Skeletal muscle tissue (tissue), 4 donors: ENCODE measurements around the gene ITPA. TPM values are rescaled to one million over a fixed set of nuclear protein-coding genes. Genes with fewer than 3 reads are reported as not detected.

Experiments
- H3K27ac ChIP-seq: one replicate; pipeline ENCODE4 v1.7.0; 2013; ENCODE audit warnings: mild to moderate bottlenecking, low read depth, low read length, inconsistent platforms
- H3K27me3 ChIP-seq, 3 donors: one replicate each; pipeline ENCODE4 v1.7.0; 2013; ENCODE audit warnings: low read length in 3 of 3; ENCODE audit not compliant: control insufficient read depth in 3 of 3, insufficient read depth in 3 of 3
- H3K36me3 ChIP-seq, 3 donors: one replicate each; pipeline ENCODE4 v1.7.0; 2013; ENCODE audit warnings: low read length in 3 of 3; ENCODE audit not compliant: control insufficient read depth in 3 of 3, insufficient read depth in 3 of 3
- H3K4me1 ChIP-seq, 3 donors: one replicate each; pipeline ENCODE4 v1.7.0; 2013; ENCODE audit warnings: low read length in 3 of 3, mild to moderate bottlenecking in 3 of 3; ENCODE audit not compliant: control insufficient read depth in 3 of 3, insufficient read depth in 3 of 3
- H3K4me3 ChIP-seq, 3 donors: one replicate each; pipeline ENCODE4 v1.7.0; 2013; ENCODE audit warnings: low read length in 3 of 3
- H3K9ac ChIP-seq, 3 donors: one replicate each; pipeline ENCODE4 v1.7.0; 2013; ENCODE audit warnings: low read length in 3 of 3, mild to moderate bottlenecking in 3 of 3, moderate library complexity in 2 of 3, low read depth in 1 of 3
- H3K9me3 ChIP-seq, 3 donors: one replicate each; pipeline ENCODE4 v1.7.0; 2013; ENCODE audit warnings: low read length in 3 of 3; ENCODE audit not compliant: control insufficient read depth in 3 of 3
- total RNA-seq: library from RNA; depleted of rRNA; stranded (reverse); fragments of >200 nt; gene quantifications from one replicate; pipeline ENCODE4 v1.2.3, GENCODE V29; 2014
- donor health status: Osteomylitis.

The ITPA gene
- total RNA-seq, 1 donor from 2014 or later = 42.8 TPM

- peaks cover 18 to 31% (median 25%) of the 10 kb centered on the region in 3 donors for H3K4me1 ChIP-seq
- H3K9me3 ChIP-seq = no peaks in the 10 kb centered on the region
- H3K27me3 ChIP-seq = no peaks in the 10 kb centered on the region
- H3K36me3 ChIP-seq = peaks cover 14 to 26% (median 22%) of the 10 kb centered on the region in 3 donors
- peak overlapping the region in 1 of 3 donors; percentile 45 for H3K9ac ChIP-seq
- no peak overlapping the region for H3K27ac ChIP-seq
- H3K4me3 ChIP-seq = no peak overlapping the region
Measured at GRCh38 chr20:3218307-3218988, 9.2 kb downstream of the ITPA start.

DNA sequence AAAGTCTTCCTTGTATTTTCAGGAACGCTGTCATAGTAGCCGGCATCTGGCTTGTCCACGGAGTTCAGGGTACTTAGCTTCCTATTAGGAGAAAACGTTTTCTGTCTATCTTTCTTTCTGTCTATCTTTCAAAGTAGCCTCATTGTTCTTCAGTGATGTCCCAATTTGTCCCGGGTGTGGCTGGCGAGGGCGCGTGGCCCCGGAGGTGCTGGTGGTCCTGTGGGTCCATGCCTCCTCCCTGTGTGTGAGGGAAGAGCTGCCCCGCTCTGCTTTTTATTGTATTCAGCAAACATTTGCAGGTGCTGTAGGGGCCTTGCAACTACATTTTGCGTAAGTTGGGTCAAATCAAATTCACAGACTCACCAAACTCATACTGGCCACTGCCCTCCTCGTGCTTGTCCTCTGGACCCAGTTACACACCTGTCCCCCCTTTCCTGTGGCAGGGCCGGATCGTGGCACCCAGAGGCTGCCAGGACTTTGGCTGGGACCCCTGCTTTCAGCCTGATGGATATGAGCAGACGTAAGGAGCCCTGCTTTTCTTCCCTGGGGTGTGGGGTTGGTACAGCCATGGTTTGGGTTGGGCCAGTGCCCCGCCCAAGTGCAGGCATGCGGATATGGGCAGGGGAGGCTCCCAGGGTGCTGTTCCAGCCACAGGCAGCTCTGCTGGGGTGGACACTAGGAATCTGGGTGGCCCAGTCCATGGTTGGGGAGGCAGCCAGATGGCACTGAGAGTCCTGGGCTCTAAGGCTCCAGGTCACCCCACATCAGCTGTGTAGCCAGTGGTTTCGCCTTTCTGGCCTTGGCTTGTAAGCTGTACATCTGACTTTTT lies 12.3 kb downstream of the ITPA start:
- peaks cover 5 to 12% (median 5%) of the 10 kb centered on the region in 3 donors for H3K36me3 ChIP-seq
- peak overlapping the region; percentile 14 to 66 (median 54) for H3K9ac ChIP-seq
- peak overlapping the region; percentile 76 for H3K27ac ChIP-seq

GRCh38 chr20:3222635-3223600 lies 13.6 kb downstream of the ITPA start:
- Histone ChIP-seq H3K27me3 (no peaks in the 10 kb centered on the region), H3K4me3 (peak overlapping the region in 1 of 3 donors; percentile 29), H3K4me1 (peaks cover 25 to 37% (median 31%) of the 10 kb centered on the region in 3 donors), H3K9ac (peak overlapping the region in 2 of 3 donors; percentile 64 to 66), H3K36me3 (peaks cover 5 to 14% (median 5%) of the 10 kb centered on the region in 3 donors), H3K27ac (peak overlapping the region; percentile 67), H3K9me3 (no peaks in the 10 kb centered on the region)

More for the DNA sequence above, 12.3 kb downstream of the ITPA start:
- H3K4me1 ChIP-seq = peaks cover 25 to 37% (median 31%) of the 10 kb centered on the region in 3 donors
- no peaks in the 10 kb centered on the region for H3K9me3 ChIP-seq
- no peaks in the 10 kb centered on the region for H3K27me3 ChIP-seq
- H3K4me3 ChIP-seq = peak overlapping the region in 1 of 3 donors; percentile 41

DNA sequence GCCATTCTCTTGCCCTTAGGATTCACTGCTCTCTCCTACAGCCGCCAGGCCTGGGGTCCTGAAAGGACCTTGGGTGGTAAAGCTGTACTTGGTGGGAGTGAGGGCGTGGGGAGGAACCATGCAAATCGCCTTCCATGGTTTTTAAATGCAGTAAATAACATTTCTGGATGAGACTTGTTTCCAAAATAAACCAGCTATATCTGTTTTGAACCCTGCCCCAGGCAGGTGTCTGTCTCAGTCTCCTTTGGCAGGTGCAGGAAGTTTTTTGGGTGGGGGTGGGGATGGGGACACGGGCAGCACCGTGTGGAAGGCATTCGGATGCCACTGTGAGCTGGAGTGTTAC lies 14.3 kb downstream of the ITPA start:
- H3K36me3 ChIP-seq = peaks cover 5 to 14% (median 5%) of the 10 kb centered on the region in 3 donors
- H3K4me1 ChIP-seq = peaks cover 24 to 31% (median 28%) of the 10 kb centered on the region in 3 donors
- no peaks in the 10 kb centered on the region for H3K9me3 ChIP-seq
- peak overlapping the region in 1 of 3 donors; percentile 64 for H3K9ac ChIP-seq
- H3K27me3 ChIP-seq = no peaks in the 10 kb centered on the region
- peak overlapping the region; percentile 67 for H3K27ac ChIP-seq
- H3K4me3 ChIP-seq = no peak overlapping the region

DNA sequence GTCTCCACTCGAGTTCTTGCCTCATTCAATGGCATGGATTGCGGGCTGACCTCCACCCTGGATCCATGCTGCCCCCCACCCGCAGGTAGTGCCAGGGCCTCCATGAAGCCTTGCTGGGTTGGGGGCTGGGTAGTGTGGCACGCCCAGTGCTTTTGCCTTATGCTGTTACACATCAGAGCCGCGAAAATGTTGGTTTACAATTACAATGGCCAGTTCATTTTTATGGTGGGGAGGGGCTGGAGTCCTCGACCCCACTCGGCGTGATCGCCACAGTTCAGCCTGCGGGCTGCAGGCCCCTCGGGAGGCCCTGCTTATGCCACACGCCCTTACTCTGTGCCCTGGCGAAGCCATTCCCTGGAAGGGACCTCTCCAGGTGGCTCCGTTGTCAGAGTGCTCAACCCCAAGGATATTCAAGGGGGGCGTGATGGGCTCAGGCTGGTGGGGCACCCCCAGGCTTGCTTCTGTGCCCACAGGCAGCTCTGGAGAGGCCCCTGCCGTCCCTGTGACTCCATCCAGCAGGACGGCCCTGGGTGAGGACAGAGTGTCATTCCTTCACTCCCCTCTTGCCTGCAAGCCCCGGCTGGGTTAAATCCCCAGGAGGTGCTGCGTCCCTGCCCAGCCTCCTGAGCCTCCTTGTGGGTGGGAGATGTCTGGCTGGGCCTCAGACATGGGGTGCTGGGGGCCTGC lies 14.8 kb downstream of the ITPA start:
- peaks cover 22 to 30% (median 26%) of the 10 kb centered on the region in 3 donors for H3K4me1 ChIP-seq
- H3K9me3 ChIP-seq = no peaks in the 10 kb centered on the region
- peak overlapping the region in 1 of 3 donors; percentile 64 for H3K9ac ChIP-seq
- no peaks in the 10 kb centered on the region for H3K27me3 ChIP-seq
- H3K27ac ChIP-seq = no peak overlapping the region
- H3K4me3 ChIP-seq = no peak overlapping the region
- H3K36me3 ChIP-seq = peaks cover 5 to 14% (median 5%) of the 10 kb centered on the region in 3 donors

DNA sequence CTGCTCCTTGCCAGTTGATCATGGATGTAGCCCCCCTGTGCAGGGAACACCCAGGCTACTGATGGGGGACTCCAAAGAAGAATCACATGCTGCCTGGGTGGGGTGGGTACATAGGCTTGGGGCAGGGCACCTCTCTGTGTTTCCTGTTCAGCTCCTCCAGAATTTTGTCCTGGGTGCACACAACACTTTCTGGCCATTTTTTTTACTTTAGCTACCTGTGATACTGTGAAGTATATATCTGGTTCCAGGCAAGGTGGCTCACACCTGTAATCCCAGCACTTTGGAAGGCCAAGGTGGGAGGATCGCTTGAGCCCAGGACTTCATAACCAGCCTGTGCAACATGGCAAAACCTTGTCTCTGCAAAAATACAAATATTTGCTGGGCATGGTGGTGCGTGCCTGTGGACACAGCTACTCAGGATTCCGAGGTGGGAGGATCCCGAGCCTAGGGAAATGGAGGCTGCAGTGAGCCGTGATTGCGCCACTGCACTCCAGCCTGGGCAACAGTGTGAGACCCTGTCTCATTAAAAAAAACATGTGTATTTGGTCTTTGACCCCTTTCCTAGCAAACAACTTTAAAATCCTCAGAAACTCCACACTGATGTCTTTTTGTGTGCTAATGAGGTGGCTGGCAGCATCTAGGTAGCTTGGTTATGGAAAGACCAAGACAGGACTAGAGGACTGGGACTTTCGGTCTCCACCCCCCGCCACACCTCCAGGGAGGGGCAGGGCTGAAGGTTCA lies 15.6 kb downstream of the ITPA start:
- no peak overlapping the region for H3K9ac ChIP-seq
- no peaks in the 10 kb centered on the region for H3K27me3 ChIP-seq
- H3K4me1 ChIP-seq = peaks cover 22 to 30% (median 26%) of the 10 kb centered on the region in 3 donors
- peaks cover 5 to 14% (median 5%) of the 10 kb centered on the region in 3 donors for H3K36me3 ChIP-seq
- H3K9me3 ChIP-seq = no peaks in the 10 kb centered on the region
- no peak overlapping the region for H3K27ac ChIP-seq
- no peak overlapping the region for H3K4me3 ChIP-seq

GRCh38 chr20:3226093-3226492 lies 16.8 kb downstream of the ITPA start:
- H3K36me3 ChIP-seq = peaks cover 0 to 14% (median 5%) of the 10 kb centered on the region in 3 donors
- H3K27me3 ChIP-seq = no peaks in the 10 kb centered on the region
- no peak overlapping the region for H3K27ac ChIP-seq
- no peak overlapping the region for H3K4me3 ChIP-seq
- H3K4me1 ChIP-seq = peaks cover 22 to 30% (median 26%) of the 10 kb centered on the region in 3 donors
- no peaks in the 10 kb centered on the region for H3K9me3 ChIP-seq
- no peak overlapping the region for H3K9ac ChIP-seq

DNA sequence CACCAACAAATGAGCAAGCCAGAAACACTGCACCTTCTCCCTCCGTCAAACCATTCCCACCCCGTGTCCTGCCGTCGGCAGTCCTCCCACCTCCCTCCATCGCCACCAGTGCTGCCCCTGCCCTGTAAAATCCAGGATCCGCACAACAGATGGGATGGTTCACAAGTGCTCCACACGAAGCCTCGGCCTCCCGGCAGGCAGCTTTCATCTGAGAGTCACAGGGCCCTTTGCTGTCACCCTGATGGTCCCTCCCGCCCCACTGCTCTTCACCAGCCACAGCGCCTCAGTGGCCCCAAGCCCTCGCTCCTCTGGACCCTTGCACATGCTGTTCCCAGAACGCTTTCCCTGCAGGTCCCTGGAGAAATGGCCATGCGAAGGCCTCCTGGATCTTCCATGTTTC lies 17.6 kb downstream of the ITPA start:
- Histone ChIP-seq H3K27me3 (no peaks in the 10 kb centered on the region), H3K9ac (no peak overlapping the region), H3K36me3 (peaks cover 0 to 6% (median 2%) of the 10 kb centered on the region in 3 donors), H3K4me3 (no peak overlapping the region), H3K4me1 (peaks cover 18 to 22% (median 21%) of the 10 kb centered on the region in 3 donors), H3K27ac (no peak overlapping the region), H3K9me3 (no peaks in the 10 kb centered on the region)
